NCI-H1436 (cell line): ENCODE data around the gene VPS13D.
A peak's percentile ranks its signal among the peaks of the same experiment; 100 is the strongest.
"Not testable (repeated sequence)": the region's sequence is repeated elsewhere in the genome, so short reads cannot be mapped to it uniquely, and the experiment has no call there.

Source experiments
- DNase-seq: peaks from one replicate; lab custom pipeline; 2025; lab: John Stamatoyannopoulos, UW

Gene VPS13D

DNA sequence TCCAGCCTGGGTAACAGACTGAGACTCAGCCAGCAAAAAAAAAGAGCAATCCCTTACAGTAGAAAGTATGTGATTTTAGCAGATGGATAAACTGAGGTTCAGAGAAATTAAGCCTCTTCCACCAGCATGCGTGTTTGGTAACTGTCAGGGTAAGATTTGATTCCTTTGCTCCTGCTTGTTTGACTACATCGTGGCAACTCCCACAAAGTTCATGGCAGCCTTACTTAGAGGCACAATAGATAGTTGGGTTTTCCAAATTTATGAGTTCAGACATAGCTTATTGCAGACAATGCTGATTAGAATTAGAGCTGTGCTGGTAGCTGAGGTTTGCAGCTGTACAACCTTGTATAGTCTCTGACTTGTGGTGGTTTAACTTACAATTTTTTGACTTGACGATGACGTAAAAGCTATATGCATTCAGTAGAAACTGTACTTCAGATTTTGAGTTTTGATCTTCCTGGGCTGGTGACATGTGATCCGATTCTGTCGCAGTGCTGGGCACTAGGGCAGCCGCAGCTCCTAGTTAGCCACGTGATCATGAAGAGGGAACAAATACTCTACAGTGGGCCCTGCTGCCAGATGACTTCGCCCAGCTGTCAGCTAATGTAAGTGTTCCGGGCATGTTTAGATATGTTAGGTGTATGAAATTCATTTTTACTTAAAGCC lies 220.4 kb downstream of the VPS13D start:
- no peak for DNase-seq

DNA sequence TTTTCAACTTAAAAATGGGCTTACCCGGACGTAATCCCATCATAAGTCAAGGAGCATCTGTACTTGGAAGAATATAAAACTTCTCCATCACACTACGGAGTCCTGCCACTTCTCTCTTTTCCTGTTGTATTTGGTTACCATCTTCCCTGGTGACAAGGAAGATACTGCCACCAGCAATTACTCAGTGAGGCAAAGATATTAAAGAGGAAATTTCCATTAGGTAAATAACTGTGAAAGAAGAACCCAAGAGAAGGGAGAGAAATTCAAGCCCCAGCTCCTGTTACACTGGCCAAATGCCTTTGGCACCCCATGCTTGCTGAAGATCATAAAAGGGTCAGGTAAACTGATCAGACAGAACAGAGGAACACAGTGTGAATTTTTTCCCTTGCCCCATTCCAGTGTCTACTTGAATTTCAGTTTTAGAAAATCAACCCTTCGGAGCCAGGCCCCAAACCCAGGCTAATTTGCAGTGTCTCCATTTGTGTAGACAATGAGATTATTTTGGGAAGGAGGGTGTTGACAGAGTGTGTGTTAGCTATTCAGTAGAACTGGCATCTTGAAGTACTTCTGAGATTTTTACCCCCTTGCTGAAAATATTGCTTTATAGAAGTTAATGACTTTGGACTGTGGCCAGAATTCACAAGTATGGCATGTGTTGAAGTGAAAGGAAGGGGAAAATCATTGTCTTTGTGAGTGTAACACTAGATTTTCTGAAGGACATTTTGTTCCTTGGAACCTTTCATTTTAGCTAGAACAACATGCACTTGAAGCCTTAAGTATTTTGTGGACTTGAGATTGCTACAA lies 221.1 kb downstream of the VPS13D start:
- peak; percentile 21 for DNase-seq

DNA sequence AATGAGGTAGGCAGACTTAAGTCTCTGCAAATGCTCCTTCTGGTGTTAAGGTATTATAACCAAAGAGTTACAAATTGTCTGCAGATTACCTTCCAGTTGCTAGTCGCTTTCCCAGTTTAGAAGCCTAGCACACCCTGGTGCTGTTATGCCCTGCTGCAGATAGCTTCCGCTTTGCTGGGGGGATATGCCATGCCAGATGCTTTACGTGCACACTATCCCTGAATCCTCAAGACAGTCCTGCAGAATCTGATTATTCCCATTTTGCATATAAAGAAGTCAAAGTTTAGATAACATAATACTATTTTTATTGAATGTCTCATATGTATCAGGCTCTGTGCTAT lies 221.7 kb downstream of the VPS13D start:
- DNase-seq, result no peak

DNA sequence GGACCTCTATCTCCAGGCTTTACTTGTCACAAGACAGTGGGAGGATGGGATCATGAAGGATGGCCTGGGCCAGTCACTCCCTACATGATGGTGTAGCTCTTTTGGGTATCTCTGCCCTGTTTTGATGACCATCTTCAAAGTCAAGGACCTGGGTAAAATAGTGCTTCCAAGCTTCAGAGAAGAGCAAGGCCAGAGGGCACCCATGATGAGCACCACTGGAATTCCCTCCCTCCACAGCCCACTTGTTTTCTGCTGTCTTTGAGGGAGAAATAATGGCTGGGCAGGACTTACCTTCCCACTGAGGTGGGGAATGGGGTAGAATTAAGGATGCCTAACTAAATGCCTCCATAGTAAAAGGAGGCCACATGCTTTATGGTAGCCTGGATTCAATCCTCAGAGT lies 222.4 kb downstream of the VPS13D start:
- no peak for DNase-seq

DNA sequence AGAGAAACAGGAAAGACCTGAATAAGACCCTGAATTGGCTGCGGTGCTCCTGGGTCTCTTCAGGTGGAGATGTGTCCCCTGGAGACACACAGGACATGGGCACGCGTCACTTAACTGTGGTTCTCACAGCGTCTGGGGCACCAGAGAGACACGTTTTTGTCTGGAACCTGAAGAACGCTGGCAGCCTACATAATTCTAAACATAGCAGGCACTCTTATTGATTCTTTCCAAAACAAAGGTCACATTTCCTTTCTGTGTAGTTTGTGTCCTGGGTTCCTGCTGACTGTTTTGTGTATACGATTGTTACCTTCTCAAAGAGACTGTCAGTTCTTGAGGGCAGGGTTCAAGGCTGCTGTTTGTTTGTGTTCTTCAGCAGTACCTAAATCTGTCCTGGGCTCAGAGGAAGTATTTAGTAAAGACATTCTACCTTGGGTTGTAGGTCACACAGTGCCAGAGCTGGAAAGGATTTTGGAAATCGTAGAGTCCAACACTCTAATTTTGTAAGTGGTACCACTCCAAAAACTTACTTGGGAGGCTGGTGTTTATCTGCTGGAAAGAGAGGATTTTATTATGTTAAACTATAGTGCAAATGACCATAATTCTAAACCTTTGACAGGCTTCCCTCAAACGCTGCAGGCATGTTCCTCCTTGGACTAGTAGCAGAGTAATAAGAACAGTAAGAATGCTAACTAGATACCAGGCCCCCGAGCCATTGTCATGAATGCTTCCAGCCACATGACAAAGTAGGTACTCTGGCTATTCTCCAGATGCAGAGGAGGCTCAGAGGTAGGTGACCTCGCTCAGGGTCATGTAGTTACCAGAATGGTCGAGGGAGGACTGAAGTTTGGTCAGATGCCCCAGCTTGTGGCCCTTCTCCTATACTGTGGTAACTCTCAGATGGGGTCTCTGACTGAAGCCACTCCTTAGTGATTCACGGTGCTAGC lies 223.8 kb downstream of the VPS13D start:
- no peak for DNase-seq

DNA sequence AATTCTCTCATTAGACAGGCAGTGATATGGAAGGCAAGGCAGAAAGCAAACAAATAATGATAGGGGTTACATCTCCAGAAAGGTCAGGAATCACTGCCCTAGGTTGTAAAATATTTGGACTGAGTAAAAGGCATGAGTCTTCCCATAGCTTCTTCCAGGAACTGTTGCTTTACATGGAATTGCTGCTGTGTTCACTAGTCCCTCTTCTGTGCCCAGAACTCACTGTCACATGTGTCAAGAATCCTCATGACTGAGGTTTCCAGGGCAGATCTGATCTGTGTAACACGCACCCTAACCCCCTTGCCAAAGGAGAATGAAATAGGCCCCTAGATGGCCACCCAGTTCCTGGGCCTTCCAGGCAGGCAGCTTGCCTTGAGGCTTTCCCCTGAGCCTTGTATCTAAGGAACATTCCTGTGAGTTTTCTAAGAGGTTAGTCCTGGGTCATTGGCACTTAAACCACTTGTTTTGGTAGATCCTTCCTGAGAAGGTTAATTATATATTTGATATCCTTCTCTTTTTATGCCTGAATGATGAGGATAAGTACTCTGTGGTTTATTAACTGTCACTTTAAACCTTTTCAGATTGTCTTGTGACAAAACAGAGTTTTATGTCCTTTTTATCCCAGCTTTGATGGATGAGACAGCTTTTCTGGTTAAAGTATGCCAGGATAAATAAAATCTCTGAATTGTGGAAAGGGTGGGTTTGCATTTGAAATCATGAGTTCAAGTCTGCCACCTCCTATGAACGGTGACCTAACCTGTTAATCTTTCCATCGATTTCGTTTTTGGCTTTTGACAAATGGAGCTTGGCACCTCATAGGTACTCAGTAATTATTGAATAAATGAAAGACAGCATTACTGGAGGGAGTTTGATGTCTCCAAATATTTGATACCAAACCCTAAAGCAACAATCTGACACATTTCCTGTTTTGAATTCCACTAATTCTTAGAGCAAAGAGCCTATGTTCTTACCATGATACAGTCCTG lies 224.9 kb downstream of the VPS13D start:
- DNase-seq, result no peak

DNA sequence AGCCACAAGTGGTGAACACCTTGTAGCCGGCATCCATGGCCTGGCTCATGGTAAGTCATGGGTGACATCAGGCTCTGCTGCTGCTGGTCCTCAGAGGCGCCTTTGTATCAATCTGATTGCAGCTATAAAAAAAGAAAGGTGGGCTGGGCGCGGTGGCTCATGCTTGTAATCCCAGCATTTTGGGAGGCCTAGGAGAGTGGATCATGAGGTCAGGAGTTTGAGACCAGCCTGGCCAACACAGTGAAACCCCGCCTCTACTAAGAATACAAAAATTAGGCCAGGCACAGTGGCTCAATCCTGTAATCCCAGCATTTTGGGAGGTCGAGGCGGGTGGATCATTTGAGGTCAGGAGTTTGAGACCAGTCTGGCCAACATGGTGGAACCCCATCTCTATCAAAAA lies 226.3 kb downstream of the VPS13D start:
- not testable (repeated sequence) for DNase-seq

DNA sequence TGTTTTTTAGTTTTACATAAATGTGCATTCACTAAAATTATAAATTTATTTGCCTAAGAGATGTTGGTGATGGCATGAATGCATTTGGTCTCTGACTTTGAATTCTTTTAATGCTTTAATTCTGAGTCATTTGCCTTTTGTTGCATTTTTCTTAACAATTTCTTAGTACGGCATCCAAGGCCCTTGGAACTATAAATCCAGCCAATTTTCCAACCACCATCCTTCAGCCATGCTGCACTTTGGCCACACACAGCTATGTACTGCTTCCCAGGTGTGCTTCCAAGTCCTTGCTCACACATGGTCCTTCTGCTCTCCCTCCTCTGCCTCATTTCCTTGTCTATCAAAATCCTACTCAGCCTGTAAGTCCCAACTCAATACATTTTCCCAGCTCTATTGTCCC lies 227.1 kb downstream of the VPS13D start:
- DNase-seq, result no peak

DNA sequence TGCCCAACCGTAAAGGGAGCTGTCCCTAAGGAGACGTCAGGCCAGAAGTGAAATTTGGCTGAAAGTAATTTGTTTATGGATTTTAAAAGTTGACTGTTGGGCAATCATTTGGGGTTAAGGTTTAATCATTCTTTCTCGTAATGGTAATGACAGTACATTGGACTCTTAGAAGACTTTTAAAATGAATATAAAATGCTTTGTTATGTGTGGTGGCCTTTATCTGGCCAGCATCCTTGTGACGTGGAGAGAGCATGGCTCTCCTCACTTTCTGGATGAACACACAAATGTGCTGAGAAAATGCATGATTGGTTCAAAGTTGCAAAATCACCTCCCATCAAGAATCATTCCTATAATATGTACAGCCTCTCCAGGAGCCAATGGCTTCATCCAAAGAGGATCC lies 227.9 kb downstream of the VPS13D start:
- DNase-seq, result no peak

DNA sequence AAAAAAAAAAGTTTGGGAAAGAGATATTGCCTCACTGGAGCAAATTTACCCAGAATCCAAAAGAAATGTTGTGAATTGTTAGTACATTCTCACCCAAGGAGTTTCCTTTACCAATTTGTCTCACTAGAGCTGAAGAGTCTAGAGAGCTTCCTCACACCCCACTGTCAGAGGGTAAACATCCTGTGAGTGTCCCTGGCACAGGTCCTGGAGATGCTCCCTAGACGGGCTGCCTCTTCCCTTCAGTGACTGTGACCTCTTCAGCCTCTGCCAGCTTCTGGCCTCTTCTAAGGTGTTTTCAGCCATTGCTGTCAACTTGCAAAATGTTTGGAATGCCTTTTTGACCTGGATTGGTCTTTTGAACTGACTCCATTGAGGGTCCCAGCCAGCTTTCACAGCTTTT lies 228.7 kb downstream of the VPS13D start:
- no peak for DNase-seq

DNA sequence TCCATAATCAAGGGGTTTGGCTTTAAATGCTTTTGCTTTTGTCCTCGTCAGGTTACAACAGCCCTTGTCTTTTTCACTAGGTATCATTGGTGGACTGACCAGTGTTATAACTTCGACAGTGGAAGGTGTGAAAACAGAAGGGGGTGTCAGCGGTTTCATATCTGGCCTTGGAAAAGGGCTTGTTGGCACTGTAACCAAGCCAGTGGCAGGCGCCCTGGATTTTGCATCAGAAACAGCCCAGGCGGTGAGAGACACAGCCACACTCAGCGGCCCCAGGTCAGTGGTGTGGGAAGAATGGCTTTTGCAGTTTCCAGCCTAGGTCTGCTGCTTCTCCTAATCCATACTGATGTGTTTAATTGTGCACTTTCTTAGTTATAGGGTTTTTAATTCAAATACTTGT lies 230.3 kb downstream of the VPS13D start:
- DNase-seq, result no peak

DNA sequence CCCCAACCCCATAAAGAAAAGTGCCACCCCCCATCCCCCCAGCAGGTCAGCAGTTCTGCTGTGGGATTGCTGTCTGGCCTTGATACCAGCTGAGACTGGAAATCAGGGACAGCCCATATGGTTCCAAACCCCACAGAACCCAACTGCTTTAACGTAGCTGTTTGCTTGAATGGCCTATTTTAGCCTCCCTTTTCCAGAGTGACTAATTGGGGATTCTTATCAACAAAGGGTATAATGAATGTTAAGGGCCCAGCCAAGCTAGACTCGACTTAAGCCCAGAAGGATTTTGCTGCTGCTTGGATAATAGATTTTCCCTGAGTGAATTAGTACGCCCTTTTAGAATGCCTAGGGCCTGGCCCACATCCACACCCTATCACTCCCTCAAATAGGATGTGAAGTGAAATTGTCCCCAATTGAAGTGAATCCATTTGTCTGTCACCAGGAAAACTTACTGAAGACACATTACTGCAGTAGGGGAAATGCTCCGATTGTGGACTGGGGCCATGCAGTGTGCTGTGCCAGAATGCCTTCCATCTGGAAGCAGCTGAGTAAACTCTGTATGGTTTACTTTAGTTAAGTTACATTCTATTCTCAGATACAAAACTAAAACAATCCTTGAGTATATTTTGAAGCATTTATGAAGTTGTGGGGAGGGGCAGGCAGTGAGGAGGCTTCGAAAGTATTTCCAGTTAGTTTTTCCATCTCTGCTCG lies 231.2 kb downstream of the VPS13D start:
- no peak for DNase-seq

DNA sequence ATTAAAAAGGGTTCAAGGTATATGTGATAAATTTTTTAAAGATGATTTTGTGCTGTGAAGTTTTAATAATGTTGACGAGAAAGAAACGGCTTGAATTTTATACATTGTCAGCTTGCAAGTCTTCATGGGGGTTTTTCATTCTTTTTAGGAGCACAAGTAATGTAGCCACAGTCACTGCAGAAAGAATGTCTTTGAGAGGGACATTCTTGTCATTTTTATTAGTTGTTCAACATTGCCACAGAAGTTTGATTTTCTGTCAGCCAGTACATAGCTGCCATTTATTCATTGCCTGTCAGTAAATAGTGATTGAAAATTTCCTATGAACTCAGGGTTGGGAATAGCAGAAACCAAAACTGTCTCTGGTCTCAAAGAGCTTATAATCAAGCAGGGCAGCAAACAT lies 231.9 kb downstream of the VPS13D start:
- no peak for DNase-seq

DNA sequence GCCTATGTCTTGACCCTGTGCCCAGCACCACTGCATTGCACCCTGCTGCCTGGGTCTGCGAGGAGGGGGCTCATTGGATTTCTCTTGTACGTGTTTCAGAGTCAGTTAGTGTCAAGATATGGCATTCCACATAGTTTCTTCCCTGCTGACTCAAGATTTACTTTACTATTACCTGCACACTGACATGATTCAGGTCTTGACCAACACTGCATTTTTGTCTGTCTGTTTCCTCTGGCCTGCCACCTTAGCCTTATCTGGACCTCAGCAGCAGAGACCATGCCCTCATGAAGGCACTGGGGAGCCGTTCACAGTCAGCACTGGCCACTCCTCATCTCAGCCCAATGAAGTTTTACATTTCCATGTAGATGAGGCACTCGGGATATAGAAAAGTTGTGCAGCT lies 232.8 kb downstream of the VPS13D start:
- DNase-seq, result no peak

DNA sequence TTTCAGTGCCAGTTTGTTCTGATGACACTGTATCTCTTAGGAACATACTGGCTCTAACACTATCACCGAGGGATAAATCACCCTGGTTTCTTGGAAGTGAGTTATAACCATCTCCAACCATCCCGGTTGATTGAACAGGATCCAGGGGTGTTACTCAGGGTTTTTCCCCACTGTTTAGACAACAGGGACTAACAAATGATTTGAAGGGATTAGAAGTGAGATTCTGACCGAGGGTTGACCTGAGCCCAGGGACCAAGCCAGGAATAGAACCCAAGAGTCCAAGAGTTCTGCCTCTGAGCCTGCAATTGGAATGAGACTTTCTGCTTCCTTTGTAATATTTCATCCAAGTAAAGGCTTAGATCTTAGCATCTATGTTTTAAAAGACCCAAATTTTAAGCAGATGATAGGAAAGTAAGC lies 234.2 kb downstream of the VPS13D start:
- no peak for DNase-seq

DNA sequence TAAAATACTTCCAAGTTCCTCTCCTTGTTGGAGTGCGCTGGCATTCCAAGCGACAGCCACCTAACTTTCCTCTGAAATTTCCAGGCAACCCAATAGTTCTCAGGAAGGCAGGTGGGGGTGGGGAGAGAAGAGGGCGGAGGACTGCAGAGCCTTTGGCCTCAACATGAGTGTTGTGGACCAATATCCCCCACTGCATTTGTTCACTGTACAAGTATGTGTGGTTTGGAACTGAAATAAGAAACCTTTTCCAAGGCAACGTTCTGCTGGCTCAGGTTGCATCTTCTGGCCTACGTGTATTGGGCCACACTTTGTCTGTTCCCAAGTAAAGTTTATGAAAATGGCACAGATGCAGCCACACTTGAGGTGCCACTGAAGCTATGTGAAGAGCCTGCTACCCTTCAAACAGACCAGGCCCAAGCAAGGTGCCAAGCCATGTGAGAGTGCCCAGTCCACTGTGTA lies 234.8 kb downstream of the VPS13D start:
- DNase-seq, result no peak

DNA sequence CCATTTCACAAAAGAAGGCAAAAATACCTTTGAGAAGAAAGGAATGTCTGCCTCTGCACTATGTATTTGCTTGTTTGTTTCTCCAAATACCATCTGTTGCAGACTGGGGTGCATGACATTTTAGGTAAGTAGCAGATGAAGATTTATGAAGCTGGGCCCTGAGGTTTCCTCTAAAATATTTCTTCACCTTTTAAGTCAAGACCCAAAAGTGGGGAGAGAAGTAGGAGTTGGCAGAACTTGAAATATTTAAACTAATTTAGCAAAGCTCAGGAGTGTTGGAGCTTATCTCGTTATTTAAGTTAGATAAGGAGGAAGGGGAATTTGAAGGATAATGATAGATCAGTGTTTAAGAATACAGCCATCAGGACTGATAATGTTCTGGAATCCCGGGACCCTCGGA lies 235.3 kb downstream of the VPS13D start:
- no peak for DNase-seq

DNA sequence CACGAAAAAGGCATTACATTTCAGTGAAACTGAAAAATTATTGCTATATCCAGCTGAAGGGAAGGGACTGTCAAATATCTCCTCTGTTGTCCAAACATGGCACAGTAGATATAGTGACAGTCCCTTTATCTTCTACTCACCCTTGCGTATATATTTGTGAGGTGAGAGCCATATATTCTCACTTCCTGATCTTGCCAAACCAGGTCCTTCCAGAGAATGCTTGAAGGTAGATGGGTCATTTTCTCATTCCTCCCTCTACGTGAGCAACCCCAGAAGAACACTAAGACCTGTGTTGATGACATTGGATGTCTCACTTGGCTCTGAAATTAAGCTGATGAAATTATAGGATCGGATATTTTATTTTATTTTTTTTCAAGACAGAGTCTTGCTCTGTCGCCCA lies 237.0 kb downstream of the VPS13D start:
- DNase-seq, result no peak

DNA sequence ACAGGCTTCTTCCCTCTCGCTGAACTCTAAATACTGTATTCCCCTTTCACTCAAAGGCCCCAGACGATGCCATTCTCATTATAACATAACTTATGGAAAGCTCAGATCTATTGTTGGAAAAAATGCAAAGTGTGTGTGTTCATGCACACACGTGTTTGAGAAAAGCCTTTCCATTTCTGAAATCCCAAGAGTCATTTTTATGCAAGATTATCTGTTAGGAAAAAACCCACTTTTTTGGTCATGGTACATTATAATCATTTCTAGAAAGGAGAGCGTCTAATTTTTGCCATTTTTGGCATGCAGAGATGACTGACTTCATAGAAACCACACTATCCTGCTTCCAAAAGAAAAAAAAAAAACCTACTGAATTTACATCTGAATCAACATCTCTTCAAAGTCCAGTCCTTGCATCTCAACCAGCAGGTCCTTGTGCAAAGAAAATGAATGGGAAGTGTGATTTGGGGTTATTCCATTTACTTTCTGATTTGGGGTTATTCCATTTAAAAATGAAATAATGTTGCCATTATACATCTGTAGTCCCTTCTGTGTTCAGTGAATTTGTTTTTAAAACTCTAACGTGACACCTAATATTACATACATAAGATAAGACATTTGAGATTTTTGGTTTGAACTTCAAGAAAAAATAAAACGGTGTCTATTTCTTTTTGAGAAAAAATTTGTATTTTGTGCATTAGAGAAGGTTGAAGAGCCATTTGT lies 237.9 kb downstream of the VPS13D start:
- DNase-seq, result no peak

DNA sequence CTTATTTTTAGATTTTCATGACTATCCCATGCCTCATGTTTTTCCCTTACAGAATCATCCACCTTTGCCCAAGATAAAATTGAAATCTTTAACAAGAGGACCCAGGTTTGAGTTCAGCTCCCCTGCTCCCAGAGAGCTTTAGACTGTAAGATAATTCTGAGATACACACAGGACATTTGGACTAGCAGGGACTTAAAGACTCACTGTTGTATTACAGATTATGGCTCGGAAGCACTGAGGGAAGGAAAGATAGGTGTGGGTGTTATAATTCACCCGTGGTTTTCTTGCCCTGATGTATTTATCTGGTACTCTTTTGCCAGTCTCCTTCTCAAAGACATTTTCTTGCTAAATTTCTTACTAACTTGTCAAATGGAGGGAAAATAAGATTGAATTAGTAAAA lies 238.5 kb downstream of the VPS13D start:
- DNase-seq, result no peak
